ENCODE measurements around the gene FOXF1. TPM values are rescaled to one million over a fixed set of nuclear protein-coding genes. Genes with fewer than 3 reads are reported as not detected.

FOXF1 gene
- polyA plus RNA-seq, 1 donor (not counting 4 experiments of a cell fraction or from before 2014, with no cell fraction given), result not detected

- TF ChIP-seq CTCF (optimal IDR thresholded peaks at IDR 0.05 in 1 of 3, IDR thresholded peaks at IDR 0.05 in 1 of 3, conservative IDR thresholded peaks at IDR 0.05 in 1 of 3; ENCODE audit: extremely low read depth in 1 of 3, insufficient read depth in 2 of 3, low read length in 3 of 3) (no peak), EZH2 (IDR thresholded peaks at IDR 0.05; ENCODE audit: low read length) (no peak)
- H4K20me1 ChIP-seq (ENCODE audit: control insufficient read depth, extremely low read depth, insufficient read depth, low read length), result no peaks in the 10 kb centered on the region
- dilution Hi-C loops (cut with MboI; ENCODE audit: extremely low pct_ligation_motif_present, low sequenced_read_pairs), result no loop called here
- no peak overlapping the region for H3K4me2 ChIP-seq (ENCODE audit: control insufficient read depth, extremely low read depth, insufficient read depth, low read depth, low read length)
- H3K27me3 ChIP-seq (ENCODE audit: control insufficient read depth, extremely low read depth, insufficient read depth, low read length), result peaks cover 100% of the 10 kb centered on the region
- H3K9me1 ChIP-seq (ENCODE audit: control insufficient read depth, extremely low read depth, insufficient read depth, low read length), result no peaks in the 10 kb centered on the region
- H3K4me3 ChIP-seq (ENCODE audit: control insufficient read depth in 2 of 3, extremely low read depth in 1 of 3, insufficient read depth in 2 of 3, low read depth in 1 of 3, low read length in 3 of 3), result no peak overlapping the region
- H3K79me2 ChIP-seq (ENCODE audit: control insufficient read depth, insufficient read depth, low read length), result no peaks in the 10 kb centered on the region
- no peak for DNase-seq (ENCODE audit: low read depth, low spot score)
- H2AFZ ChIP-seq (ENCODE audit: control insufficient read depth, low read length), result no peak overlapping the region
- no peak for FAIRE-seq
- H3K4me1 ChIP-seq (ENCODE audit: control insufficient read depth, extremely low read depth, insufficient read depth, low read length), result peaks cover under 1% of the 10 kb centered on the region
- no peak overlapping the region for H3K9ac ChIP-seq (ENCODE audit: control insufficient read depth, extremely low read depth, insufficient read depth, low read length)
- H3K27ac ChIP-seq (ENCODE audit: control insufficient read depth, insufficient read depth, low read length), result no peak overlapping the region
- H3K9me3 ChIP-seq (ENCODE audit: control insufficient read depth, low read depth, low read length), result no peaks in the 10 kb centered on the region
- no peaks in the 10 kb centered on the region for H3K36me3 ChIP-seq (ENCODE audit: control insufficient read depth in 2 of 2, extremely low read depth in 1 of 2, insufficient read depth in 2 of 2, low read length in 2 of 2)
Measured at GRCh38 chr16:86503830-86504229, 6.5 kb upstream of the FOXF1 start.

- no peak overlapping the region for H3K4me3 ChIP-seq (ENCODE audit: control insufficient read depth in 2 of 3, extremely low read depth in 1 of 3, insufficient read depth in 2 of 3, low read depth in 1 of 3, low read length in 3 of 3)
- H3K9ac ChIP-seq (ENCODE audit: control insufficient read depth, extremely low read depth, insufficient read depth, low read length), result no peak overlapping the region
- no peak for FAIRE-seq
- no peak for DNase-seq (ENCODE audit: low read depth, low spot score)
- no peaks in the 10 kb centered on the region for H3K36me3 ChIP-seq (ENCODE audit: control insufficient read depth in 2 of 2, extremely low read depth in 1 of 2, insufficient read depth in 2 of 2, low read length in 2 of 2)
- TF ChIP-seq EZH2 (IDR thresholded peaks at IDR 0.05; ENCODE audit: low read length) (no peak), CTCF (optimal IDR thresholded peaks at IDR 0.05 in 1 of 3, IDR thresholded peaks at IDR 0.05 in 1 of 3, conservative IDR thresholded peaks at IDR 0.05 in 1 of 3; ENCODE audit: extremely low read depth in 1 of 3, insufficient read depth in 2 of 3, low read length in 3 of 3) (no peak)
- no peaks in the 10 kb centered on the region for H3K79me2 ChIP-seq (ENCODE audit: control insufficient read depth, insufficient read depth, low read length)
- no peak overlapping the region for H3K27ac ChIP-seq (ENCODE audit: control insufficient read depth, insufficient read depth, low read length)
- H3K27me3 ChIP-seq (ENCODE audit: control insufficient read depth, extremely low read depth, insufficient read depth, low read length), result peaks cover 100% of the 10 kb centered on the region
- H4K20me1 ChIP-seq (ENCODE audit: control insufficient read depth, extremely low read depth, insufficient read depth, low read length), result no peaks in the 10 kb centered on the region
- H2AFZ ChIP-seq (ENCODE audit: control insufficient read depth, low read length), result no peak overlapping the region
- H3K9me1 ChIP-seq (ENCODE audit: control insufficient read depth, extremely low read depth, insufficient read depth, low read length), result no peaks in the 10 kb centered on the region
- peaks cover 4% of the 10 kb centered on the region for H3K4me1 ChIP-seq (ENCODE audit: control insufficient read depth, extremely low read depth, insufficient read depth, low read length)
- H3K9me3 ChIP-seq (ENCODE audit: control insufficient read depth, low read depth, low read length), result no peaks in the 10 kb centered on the region
- dilution Hi-C loops (cut with MboI; ENCODE audit: extremely low pct_ligation_motif_present, low sequenced_read_pairs), result no loop called here
- H3K4me2 ChIP-seq (ENCODE audit: control insufficient read depth, extremely low read depth, insufficient read depth, low read depth, low read length), result no peak overlapping the region
Measured at GRCh38 chr16:86504315-86505184, 5.8 kb upstream of the FOXF1 start.

Data from keratinocyte (primary cell).